LoVo (cell line): ENCODE results near the gene ZSCAN30.
A peak's percentile ranks its signal among the peaks of the same experiment; 100 is the strongest.
"Not testable (repeated sequence)": the region's sequence is repeated elsewhere in the genome, so short reads cannot be mapped to it uniquely, and the experiment has no call there.

Source experiments
- DNase-seq: peaks from one replicate; pipeline ENCODE4 v3.0.0-alpha.2; 2016; ENCODE audit warnings: low spot score

The ZSCAN30 gene

DNA sequence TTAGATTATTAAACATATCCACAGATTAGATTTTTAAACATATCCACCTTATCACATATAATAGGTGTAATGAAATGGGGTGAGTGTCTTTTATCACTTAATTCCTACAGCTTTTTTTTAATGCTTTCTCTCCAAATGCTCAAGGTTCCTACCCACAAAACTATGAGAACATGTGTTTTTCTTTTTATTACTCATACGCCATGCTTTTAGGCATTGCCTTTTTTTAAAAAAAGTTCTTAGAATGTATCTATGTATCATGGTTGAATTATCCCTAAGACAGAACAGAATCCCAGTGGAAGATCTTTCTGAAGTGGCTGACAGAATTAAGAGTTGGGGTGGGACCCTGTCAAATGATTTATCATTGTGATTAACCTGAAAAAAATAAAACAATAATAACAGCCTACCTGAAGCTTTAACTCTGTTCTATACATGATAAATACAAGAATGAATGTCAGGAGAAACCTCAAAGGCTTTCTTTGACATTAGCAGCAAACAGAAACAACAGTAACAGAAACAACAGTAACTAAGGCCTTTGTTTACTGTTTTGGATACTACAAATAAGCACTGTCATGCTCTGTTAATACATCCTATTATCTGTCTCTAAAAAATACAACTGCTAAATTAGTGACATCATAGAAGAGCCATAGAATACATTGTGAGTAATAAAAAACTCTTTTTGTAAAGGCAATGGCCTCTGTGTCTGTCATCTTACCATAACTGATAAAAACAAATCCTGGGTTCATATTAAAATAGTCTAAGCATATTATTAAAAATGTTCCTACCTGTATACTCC is 53.3 kb downstream of the ZSCAN30 start:
- no peak for DNase-seq

GRCh38 chr18:35231052-35231451 is 59.0 kb downstream of the ZSCAN30 start:
- peak; percentile 84 for DNase-seq

DNA sequence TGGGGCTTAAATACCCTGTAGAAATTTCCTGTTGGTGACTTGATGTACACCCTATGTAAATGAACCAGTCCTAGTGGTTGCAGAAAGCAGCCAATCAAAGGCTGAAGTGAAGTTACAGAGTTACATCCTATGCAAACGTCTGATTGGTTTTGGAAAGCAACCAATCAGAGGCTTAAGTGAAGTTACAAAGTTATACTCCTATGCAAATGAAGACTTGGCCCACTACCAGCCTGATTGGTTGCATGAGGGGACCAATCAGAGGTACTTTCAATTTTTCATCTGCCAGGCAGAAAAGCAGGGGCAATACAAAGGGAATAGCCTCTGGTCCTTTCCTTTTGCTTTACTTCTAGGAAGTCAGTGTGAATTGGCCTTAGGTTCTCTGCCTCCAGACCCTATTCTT is 62.8 kb downstream of the ZSCAN30 start:
- no peak for DNase-seq

- no peak for DNase-seq
Measured at GRCh38 chr18:35223797-35224196, 66.2 kb downstream of the ZSCAN30 start.

DNA sequence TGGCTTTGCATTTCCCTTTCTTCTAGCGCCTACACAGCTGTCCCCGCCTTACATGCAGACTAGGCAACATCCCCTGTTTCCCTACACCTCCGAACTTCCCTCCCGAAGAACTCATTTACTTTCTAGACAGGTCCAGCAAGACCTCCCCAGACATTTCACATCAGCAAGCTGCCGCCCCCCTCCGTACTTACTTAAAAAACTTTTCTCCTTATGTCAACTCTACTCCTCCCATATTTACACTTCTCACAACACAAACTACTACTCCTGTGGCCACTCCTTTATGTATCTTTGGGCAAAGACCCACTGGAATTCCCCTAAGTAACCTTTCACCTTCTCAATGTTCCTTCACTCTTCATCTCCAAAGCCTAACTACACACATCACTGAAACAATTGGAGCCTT is 69.6 kb downstream of the ZSCAN30 start:
- no peak for DNase-seq

- peak; percentile 16 for DNase-seq
Measured at GRCh38 chr18:35219331-35219730, 70.7 kb downstream of the ZSCAN30 start.

- DNase-seq, result not testable (repeated sequence)
Measured at GRCh38 chr18:35216611-35217010, 73.4 kb downstream of the ZSCAN30 start.

GRCh38 chr18:35215026-35215425 is 75.0 kb downstream of the ZSCAN30 start:
- DNase-seq, result no peak

- not testable (repeated sequence) for DNase-seq
Measured at GRCh38 chr18:35205746-35206458, 84.1 kb downstream of the ZSCAN30 start.

DNA sequence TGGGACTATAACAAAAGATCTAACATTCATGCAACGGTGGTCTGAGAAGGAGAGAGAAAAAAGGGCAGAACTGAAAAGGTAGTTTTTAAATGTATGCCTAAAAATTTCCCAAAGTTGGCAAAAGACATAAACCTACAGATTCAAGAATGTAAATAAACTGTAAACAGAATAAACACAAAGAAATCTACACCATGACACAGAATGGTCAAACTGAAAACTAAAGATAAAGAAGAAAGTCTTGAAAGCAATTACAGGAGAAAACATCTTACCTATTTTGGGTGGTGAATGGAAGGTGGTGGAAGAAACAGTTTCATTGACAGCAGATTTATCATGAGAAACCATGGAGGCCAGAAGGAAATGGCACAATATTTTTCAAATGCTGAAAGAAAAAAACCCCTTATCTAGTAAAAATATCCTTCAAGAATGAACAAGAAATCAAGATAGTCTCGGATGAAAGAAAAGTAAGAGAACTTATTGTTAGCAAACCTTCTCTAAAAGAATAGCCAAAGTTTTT is 84.8 kb downstream of the ZSCAN30 start:
- DNase-seq, result no peak

DNA sequence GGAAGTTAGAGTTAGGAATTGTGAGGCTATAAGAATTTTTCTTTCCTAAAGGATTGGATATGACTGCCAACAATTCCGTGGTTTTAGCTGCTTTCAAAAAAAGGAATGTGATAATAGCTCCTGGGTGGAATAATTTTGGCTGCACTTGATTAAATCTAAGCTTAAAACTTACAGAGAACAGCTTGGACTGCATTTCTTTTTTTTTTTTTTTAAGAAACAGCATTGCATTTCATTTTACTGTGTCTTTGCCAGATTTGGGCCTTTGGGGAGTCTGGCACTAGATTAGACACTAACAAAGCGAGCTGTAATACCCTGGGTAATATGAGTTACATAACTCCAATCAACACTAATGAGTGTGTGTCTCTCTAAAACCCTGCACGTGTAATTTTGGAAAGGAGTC is 87.0 kb downstream of the ZSCAN30 start:
- DNase-seq, result no peak

DNA sequence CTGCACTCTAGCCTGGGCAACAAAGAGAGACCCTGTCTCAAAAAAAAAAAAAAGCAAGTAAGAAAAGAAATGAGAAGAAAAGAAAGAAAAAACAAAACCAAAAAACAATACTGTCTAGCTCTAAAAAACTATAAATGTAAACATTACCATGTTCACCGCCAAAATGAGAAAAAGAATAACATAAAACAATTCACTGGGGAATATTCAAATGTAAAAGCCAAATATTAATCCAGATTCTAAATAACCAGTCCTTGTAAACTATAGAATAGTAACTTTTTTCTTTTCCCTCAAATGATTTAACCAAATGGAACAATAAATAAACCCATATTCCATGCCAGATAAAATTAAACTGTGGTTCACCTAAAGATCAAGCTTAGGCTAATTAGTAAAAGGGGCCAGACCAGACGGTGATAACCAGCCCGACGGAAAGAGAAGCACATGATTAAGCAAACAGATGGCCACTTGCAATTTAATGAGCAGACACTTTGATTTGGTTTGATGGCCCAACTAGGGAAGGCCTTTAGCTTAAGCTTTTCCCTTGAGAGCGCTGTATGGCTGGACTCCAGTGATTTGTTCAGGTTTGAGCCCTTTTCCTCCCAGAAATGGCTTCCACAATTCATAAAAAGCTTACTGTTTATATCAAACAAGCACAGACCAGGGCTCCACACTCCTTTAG is 88.6 kb downstream of the ZSCAN30 start:
- no peak for DNase-seq
